Measurements from ENCODE around the gene DOCK10.

The DOCK10 gene

DNA sequence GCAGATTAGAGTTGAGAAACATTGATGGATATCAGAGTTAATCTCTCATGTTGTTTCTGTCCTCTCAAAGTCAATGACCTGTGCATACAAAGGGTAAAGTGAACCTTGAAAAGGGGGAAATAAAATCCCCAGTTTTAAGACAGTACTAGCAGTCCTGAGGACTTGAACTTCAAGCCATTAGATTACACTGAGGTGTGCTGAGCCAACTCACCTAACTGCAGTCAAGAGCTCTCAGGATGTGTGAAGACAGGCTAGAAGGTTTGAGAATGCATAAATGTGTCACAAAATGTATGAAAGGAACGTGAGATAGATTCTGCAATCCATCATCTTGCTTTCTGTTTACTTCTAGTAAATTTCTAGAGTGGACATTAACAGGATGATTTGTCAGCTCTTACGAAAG is 35.5 kb downstream of the DOCK10 start:
- H3K4me3 ChIP-seq (ENCODE audit: low read length), result no peak overlapping the region
- DNase-seq (ENCODE audit: low read depth), result no peak
- TF ChIP-seq, protein P1, sequence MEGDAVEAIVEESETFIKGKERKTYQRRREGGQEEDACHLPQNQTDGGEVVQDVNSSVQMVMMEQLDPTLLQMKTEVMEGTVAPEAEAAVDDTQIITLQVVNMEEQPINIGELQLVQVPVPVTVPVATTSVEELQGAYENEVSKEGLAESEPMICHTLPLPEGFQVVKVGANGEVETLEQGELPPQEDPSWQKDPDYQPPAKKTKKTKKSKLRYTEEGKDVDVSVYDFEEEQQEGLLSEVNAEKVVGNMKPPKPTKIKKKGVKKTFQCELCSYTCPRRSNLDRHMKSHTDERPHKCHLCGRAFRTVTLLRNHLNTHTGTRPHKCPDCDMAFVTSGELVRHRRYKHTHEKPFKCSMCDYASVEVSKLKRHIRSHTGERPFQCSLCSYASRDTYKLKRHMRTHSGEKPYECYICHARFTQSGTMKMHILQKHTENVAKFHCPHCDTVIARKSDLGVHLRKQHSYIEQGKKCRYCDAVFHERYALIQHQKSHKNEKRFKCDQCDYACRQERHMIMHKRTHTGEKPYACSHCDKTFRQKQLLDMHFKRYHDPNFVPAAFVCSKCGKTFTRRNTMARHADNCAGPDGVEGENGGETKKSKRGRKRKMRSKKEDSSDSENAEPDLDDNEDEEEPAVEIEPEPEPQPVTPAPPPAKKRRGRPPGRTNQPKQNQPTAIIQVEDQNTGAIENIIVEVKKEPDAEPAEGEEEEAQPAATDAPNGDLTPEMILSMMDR (conservative IDR thresholded peaks at IDR 0.05; ENCODE audit: low read length), result no peak

GRCh38 chr2:225004597-225004996 is 37.7 kb downstream of the DOCK10 start:
- no peak overlapping the region for H3K4me3 ChIP-seq (ENCODE audit: low read length)
- TF ChIP-seq, protein P1 (conservative IDR thresholded peaks at IDR 0.05; ENCODE audit: low read length), result no peak
- peak; percentile 73 for DNase-seq (ENCODE audit: low read depth)

DNA sequence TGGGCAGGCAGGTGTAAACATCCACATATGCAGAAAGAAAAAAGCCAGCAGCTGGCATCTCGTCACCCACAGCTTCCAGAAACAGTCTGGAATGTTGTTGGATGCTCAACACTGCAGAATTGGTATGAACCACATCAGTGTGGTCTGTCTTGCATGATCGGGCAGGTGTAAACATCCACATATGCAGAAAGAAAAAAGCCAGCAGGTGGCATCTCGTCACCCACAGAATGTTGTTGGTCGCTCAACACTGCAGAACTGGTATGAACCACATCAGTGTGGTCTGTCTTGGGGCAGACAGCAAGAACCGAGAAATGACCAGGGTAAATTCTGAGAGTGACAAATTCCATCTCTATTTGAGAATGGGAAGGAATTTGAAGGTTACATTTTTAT is 39.6 kb downstream of the DOCK10 start:
- TF ChIP-seq, protein P1 (conservative IDR thresholded peaks at IDR 0.05; ENCODE audit: low read length), result no peak
- no peak overlapping the region for H3K4me3 ChIP-seq (ENCODE audit: low read length)
- DNase-seq (ENCODE audit: low read depth), result no peak

DNA sequence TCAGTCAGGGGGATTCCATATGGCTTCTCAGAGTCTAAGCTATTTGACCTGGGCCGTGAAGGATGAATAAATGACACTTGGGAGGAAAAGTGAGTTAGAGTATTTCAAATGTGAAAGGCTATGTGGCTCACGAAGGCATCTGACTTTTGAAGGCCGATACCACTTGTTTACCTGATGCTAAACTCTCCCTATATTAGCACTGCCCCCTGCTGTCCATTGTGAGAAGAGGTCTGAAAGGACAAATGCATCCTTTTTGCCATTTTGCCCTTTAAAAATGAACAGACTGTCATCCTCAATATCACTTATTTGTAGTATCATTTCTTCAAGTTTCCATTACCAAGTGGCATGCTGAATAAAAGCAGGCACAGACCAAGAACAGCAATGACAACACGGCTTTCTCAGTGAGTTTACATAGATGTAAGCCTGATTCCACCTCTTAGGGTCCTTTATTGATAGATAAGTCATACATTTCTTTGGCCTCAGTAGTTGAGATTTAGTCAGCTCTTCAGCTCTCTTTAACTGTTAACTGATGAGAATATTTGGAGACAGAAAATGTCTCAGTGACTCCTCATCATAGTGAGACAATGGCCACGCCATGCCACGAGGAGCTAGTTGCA is 40.1 kb downstream of the DOCK10 start:
- TF ChIP-seq, protein P1 (conservative IDR thresholded peaks at IDR 0.05; ENCODE audit: low read length), result peak; percentile 91
- peak; percentile 78 for DNase-seq (ENCODE audit: low read depth)
- H3K4me3 ChIP-seq (ENCODE audit: low read length), result no peak overlapping the region

GRCh38 chr2:224999754-225000153 is 42.5 kb downstream of the DOCK10 start:
- TF ChIP-seq, protein P1 (conservative IDR thresholded peaks at IDR 0.05; ENCODE audit: low read length), result no peak
- no peak overlapping the region for H3K4me3 ChIP-seq (ENCODE audit: low read length)
- DNase-seq (ENCODE audit: low read depth), result peak; percentile 52

GRCh38 chr2:224999321-224999720 is 42.9 kb downstream of the DOCK10 start:
- DNase-seq (ENCODE audit: low read depth), result no peak
- TF ChIP-seq, protein P1 (conservative IDR thresholded peaks at IDR 0.05; ENCODE audit: low read length), result no peak
- H3K4me3 ChIP-seq (ENCODE audit: low read length), result no peak overlapping the region

- TF ChIP-seq, protein P1 (conservative IDR thresholded peaks at IDR 0.05; ENCODE audit: low read length), result no peak
- no peak overlapping the region for H3K4me3 ChIP-seq (ENCODE audit: low read length)
- DNase-seq (ENCODE audit: low read depth), result peak; percentile 74
Observed at GRCh38 chr2:224997802-224998201, 44.5 kb downstream of the DOCK10 start.
